ENCODE data around the gene BTBD1.
"Not testable (repeated sequence)": the region's sequence is repeated elsewhere in the genome, so short reads cannot be mapped to it uniquely, and the experiment has no call there.

BTBD1 gene

DNA sequence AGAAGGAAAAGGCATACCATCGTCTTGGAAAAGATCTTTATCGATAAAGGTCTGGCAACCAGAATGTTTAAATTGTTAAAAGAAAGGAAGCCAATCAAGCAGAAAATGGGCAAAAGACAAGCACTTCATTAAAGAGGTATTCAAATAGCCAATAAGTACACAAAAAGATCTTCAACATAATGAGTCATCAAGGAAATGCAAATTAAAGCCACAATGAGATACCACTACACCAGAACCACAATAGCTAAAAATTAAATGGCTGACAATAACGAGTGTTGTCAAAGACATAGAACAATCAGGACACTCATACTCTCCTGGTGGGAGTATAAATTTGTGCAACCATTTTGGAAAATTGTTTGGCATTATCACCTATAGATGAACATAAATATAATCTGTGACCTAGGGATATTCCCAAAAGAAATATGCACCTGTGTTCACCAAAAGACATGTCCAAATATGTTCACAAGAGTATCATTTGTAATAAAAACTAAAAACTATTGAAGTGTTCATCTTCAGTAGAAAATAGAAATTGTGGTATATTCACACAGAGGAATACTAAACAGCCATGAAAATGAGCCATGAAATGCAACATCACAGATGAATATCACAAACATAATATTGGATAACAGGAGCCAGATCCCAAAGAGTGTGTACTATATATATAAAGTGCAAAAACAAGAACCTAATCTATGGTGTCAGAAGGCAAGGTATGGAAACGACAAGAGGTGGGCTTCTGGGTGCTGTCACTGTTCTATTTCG lies 14.4 kb upstream of the BTBD1 start:
- H3K9me3 Mint-ChIP-seq, result no peaks in the 10 kb centered on the region
- DNase-seq (no peak), ATAC-seq (peak; percentile 58)
- peaks cover 35% of the 10 kb centered on the region for H3K27me3 Mint-ChIP-seq
- H3K4me1 Mint-ChIP-seq, result peaks cover 10% of the 10 kb centered on the region
- H3K27ac Mint-ChIP-seq, result no peak overlapping the region
- no peak overlapping the region for H3K4me3 Mint-ChIP-seq

DNA sequence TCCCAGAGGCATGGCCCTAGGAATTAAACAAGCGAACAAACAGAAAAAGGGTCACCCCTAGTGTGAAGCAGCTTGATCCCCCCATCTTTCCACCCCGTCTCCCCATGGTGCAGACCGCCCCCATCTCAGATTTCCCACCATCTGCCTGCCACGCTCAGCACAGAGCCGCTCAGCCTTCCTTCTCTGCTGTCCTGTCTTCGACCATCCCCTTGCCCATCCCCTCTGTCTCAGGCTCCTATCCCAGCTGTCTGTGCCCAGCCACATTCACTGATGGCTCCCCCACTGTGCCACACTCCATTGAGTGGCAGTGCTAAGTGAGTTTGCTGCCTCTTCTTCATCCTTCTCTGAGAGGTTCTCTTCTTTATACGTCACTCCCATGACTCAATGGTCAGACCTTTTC lies 11.7 kb upstream of the BTBD1 start:
- H3K27ac Mint-ChIP-seq, result no peak overlapping the region
- no peak for DNase-seq
- ATAC-seq, result no peak
- no peak overlapping the region for H3K4me3 Mint-ChIP-seq
- peaks cover 5% of the 10 kb centered on the region for H3K4me1 Mint-ChIP-seq
- H3K27me3 Mint-ChIP-seq, result peaks cover 27% of the 10 kb centered on the region
- peaks cover 10 to 15% of the 10 kb centered on the region in 2 donors for H3K9me3 Mint-ChIP-seq

DNA sequence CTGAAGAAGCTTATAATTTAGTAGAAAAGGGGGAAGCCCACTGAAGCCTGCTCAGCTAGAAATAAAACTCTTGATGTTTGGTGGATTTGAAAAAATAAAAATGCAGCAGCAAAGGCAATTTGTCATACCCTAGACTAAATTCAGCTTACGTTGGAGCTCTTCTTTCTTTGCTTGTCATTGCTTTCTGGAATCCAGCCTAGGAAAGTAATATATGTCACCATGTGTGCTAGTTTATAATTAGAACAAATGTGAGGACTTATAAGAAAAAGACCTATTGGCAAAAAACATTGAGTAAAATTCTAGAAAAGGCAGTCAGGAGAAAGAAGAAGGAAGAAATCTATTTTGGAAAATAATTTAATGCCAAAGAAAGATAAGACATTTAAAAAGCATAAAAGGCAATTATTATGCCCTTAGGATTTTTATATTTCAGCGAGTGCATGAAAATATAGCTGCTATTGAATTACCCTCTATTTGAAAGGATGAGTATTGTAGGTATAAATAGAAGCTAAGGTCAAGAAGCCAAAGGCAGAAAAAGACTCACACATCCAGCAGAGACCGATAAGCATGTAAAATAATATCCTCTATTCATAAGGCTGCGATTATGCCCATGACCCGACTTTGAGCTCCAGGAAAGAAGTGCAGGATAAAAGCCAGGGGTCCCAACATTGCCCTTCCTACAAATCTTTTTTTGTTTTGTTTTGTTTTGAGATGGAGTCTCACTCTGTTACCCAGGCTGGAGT lies 10.6 kb upstream of the BTBD1 start:
- Mint-ChIP-seq H3K27ac (no peak overlapping the region), H3K4me3 (no peak overlapping the region), H3K27me3 (peaks cover 27% of the 10 kb centered on the region), H3K9me3 (peaks cover 10 to 20% of the 10 kb centered on the region in 2 donors), H3K4me1 (peaks cover 5% of the 10 kb centered on the region)
- no peak for ATAC-seq
- no peak for DNase-seq

- ATAC-seq, result peak; percentile 4
- Mint-ChIP-seq H3K4me1 (peaks cover 31% of the 10 kb centered on the region), H3K4me3 (peak overlapping the region in 1 of 2 donors; percentile 57), H3K9me3 (peaks cover 10 to 12% of the 10 kb centered on the region in 2 donors)
- H3K27me3 Mint-ChIP-seq, H3K27ac Mint-ChIP-seq: not testable (repeated sequence)
- DNase-seq, result peak; percentile 32 to 41
Measured at GRCh38 chr15:83069211-83069642, 2.2 kb upstream of the BTBD1 start.

DNA sequence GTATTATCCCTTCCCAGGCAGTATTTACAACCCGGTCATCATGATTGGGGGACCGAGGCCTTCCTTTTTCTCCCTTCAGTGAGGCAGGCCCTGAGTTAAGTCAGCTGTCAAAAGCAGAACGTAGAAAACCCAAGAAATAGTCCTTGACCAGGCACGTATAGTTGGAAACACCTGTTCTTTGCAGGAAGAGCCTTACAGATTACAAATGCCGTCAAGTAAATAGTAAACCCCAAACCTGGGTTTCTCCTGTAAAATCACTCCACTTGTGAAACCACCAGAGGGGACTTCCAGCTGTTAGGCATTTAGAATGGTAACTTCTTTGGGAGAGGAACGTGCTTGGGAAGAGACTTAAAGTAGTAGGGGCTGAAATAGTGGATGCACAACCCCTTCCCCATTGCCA lies 1.0 kb upstream of the BTBD1 start:
- no peaks in the 10 kb centered on the region for H3K27me3 Mint-ChIP-seq
- peak overlapping the region in 1 of 2 donors; percentile 75 for H3K4me3 Mint-ChIP-seq
- no peak overlapping the region for H3K27ac Mint-ChIP-seq
- peaks cover 0 to 10% of the 10 kb centered on the region in 2 donors for H3K9me3 Mint-ChIP-seq
- DNase-seq, result no peak
- no peak for ATAC-seq
- peaks cover 31% of the 10 kb centered on the region for H3K4me1 Mint-ChIP-seq

GRCh38 chr15:83067638-83067962 lies 548 bp upstream of the BTBD1 start:
- peak overlapping the region in 1 of 2 donors; percentile 75 for H3K4me3 Mint-ChIP-seq
- peaks cover 31% of the 10 kb centered on the region for H3K4me1 Mint-ChIP-seq
- ATAC-seq (no peak), DNase-seq (no peak)
- peaks cover 0 to 10% of the 10 kb centered on the region in 2 donors for H3K9me3 Mint-ChIP-seq
- no peaks in the 10 kb centered on the region for H3K27me3 Mint-ChIP-seq
- H3K27ac Mint-ChIP-seq, result peak overlapping the region; percentile 8 to 73

- DNase-seq, result no peak
- Mint-ChIP-seq H3K4me1 (peaks cover 31% of the 10 kb centered on the region), H3K27ac (peak overlapping the region; percentile 2 to 89), H3K4me3 (no peak overlapping the region), H3K9me3 (peaks cover 0 to 5% of the 10 kb centered on the region in 2 donors), H3K27me3 (no peaks in the 10 kb centered on the region)
- ATAC-seq, result no peak
Measured at GRCh38 chr15:83066034-83066733, 868 bp downstream of the BTBD1 start.

GRCh38 chr15:83065431-83065830 lies 1.6 kb downstream of the BTBD1 start:
- H3K4me3 Mint-ChIP-seq, result no peak overlapping the region
- no peak for DNase-seq
- peaks cover 31% of the 10 kb centered on the region for H3K4me1 Mint-ChIP-seq
- no peaks in the 10 kb centered on the region for H3K27me3 Mint-ChIP-seq
- H3K27ac Mint-ChIP-seq, result peak overlapping the region; percentile 24 to 89
- H3K9me3 Mint-ChIP-seq, result peaks cover 0 to 5% of the 10 kb centered on the region in 2 donors
- no peak for ATAC-seq

DNA sequence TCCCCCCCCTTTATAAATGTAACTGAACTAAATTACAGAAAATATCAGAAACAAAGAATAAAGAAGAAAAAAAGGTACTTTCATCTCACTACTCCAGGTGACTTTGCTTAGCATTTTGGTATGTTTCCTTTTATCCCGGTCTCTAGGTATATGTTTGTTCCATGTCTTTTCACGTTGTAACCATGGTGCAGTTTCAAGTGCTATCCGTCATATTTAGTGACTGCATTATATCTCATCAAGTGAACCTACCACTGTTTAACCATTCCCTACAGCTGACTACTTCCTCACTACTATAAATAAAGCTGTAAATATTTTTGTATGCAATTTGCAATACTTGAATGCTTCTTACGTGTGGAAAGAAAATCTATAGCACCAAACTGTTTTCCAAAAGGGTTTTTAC lies 2.2 kb downstream of the BTBD1 start:
- Mint-ChIP-seq H3K9me3 (peaks cover 0 to 5% of the 10 kb centered on the region in 2 donors), H3K27me3 (no peaks in the 10 kb centered on the region), H3K4me1 (peaks cover 31% of the 10 kb centered on the region), H3K27ac (peak overlapping the region; percentile 27 to 83), H3K4me3 (no peak overlapping the region)
- DNase-seq, result no peak
- no peak for ATAC-seq

DNA sequence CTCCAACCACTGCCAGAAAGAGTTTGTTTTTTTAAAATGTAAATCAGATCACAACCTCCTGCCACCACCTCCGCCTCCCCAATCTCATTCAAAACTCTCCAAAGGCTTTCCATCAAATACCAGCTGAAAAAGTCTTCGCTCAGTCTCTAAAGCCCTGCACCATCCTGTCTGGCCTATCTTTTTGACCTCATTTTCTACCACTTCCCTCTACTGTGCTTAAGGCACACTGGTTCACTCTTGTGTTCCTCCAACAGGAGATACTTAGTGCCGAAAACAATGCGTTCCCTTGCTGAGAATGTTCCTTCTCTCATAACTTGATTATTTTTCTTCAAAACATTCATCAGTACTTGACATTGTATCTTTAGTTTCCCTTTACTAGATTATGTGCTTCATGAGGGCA lies 3.5 kb downstream of the BTBD1 start:
- no peak overlapping the region for H3K4me3 Mint-ChIP-seq
- DNase-seq (no peak), ATAC-seq (no peak)
- peaks cover 25% of the 10 kb centered on the region for H3K4me1 Mint-ChIP-seq
- H3K27ac Mint-ChIP-seq, result no peak overlapping the region
- no peaks in the 10 kb centered on the region for H3K9me3 Mint-ChIP-seq
- H3K27me3 Mint-ChIP-seq, result no peaks in the 10 kb centered on the region

- Mint-ChIP-seq H3K9me3 (no peaks in the 10 kb centered on the region), H3K4me1 (peaks cover 24% of the 10 kb centered on the region), H3K27ac (no peak overlapping the region), H3K4me3 (no peak overlapping the region), H3K27me3 (no peaks in the 10 kb centered on the region)
- DNase-seq (no peak), ATAC-seq (no peak)
Measured at GRCh38 chr15:83062768-83063180, 4.3 kb downstream of the BTBD1 start.

GRCh38 chr15:83061680-83062079 lies 5.4 kb downstream of the BTBD1 start:
- Mint-ChIP-seq H3K27ac (no peak overlapping the region), H3K4me3 (no peak overlapping the region), H3K9me3 (no peaks in the 10 kb centered on the region), H3K4me1 (peaks cover 23% of the 10 kb centered on the region), H3K27me3 (no peaks in the 10 kb centered on the region)
- DNase-seq, result no peak
- ATAC-seq, result no peak

DNA sequence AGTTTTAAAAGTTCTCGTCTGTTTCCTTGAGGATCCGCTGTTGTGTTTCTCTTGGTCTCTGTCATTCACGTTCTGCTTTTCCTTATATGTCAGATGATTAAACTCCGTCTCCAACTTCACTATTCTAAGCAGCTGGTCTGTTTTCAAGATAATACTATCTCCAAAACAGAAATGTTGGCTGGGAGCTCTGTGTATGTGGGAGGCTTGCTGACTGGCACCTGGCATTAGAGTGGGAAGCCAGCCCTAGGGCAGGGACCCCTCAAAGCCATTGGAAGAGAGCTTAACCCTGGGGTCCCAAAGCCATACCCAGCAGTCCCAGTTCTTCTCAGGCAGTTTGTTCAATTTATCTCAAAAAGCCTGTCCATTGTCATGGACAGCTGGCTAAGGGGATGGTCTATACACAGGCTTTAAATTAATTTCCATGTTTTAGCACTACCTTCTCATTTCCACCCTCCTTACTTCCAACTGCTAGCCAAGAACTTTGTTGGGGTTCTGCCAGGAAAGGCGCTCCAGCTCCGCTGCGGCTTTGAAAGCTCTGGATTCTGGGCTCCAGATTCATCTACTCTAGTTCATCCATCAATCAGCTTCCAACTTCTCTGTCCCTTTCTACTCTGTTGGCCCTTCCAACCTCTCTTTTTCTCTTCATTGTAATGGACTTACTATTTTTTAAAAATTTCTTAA lies 9.2 kb downstream of the BTBD1 start:
- ATAC-seq, result no peak
- peak overlapping the region in 1 of 2 donors; percentile 69 for H3K27ac Mint-ChIP-seq
- H3K9me3 Mint-ChIP-seq, result no peaks in the 10 kb centered on the region
- DNase-seq, result no peak
- no peaks in the 10 kb centered on the region for H3K27me3 Mint-ChIP-seq
- H3K4me3 Mint-ChIP-seq, result no peak overlapping the region
- peaks cover 18% of the 10 kb centered on the region for H3K4me1 Mint-ChIP-seq

GRCh38 chr15:83057002-83057401 lies 10.1 kb downstream of the BTBD1 start:
- Mint-ChIP-seq H3K27ac (no peak overlapping the region), H3K27me3 (no peaks in the 10 kb centered on the region), H3K4me3 (no peak overlapping the region), H3K9me3 (no peaks in the 10 kb centered on the region), H3K4me1 (peaks cover 18% of the 10 kb centered on the region)
- no peak for ATAC-seq
- no peak for DNase-seq

GRCh38 chr15:83053151-83053550 lies 13.9 kb downstream of the BTBD1 start:
- Mint-ChIP-seq H3K27me3 (no peaks in the 10 kb centered on the region), H3K9me3 (no peaks in the 10 kb centered on the region), H3K27ac (no peak overlapping the region), H3K4me1 (peaks cover 20% of the 10 kb centered on the region), H3K4me3 (no peak overlapping the region)
- DNase-seq (no peak), ATAC-seq (no peak)
